Fibroblast of peridontal ligament (primary cell): ENCODE measurements around the gene C13orf46.

ENCODE experiments used
- DNase-seq: peaks from one replicate; pipeline ENCODE4 v3.0.0-alpha.2; 2010; ENCODE audit errors: extremely low read depth

The C13orf46 gene

GRCh38 chr13:114010401-114011101 lies 36.7 kb upstream of the C13orf46 start:
- no peak for DNase-seq

GRCh38 chr13:114009590-114010400 lies 35.9 kb upstream of the C13orf46 start:
- DNase-seq: no peak

GRCh38 chr13:114008964-114009589 lies 35.2 kb upstream of the C13orf46 start:
- DNase-seq: no peak

- DNase-seq: no peak
Observed at GRCh38 chr13:114007566-114007965, 33.7 kb upstream of the C13orf46 start.

GRCh38 chr13:114005206-114005724 lies 31.4 kb upstream of the C13orf46 start:
- DNase-seq: no peak

- DNase-seq: no peak
Observed at GRCh38 chr13:114004420-114005205, 30.7 kb upstream of the C13orf46 start.

GRCh38 chr13:114002771-114003321 lies 29.0 kb upstream of the C13orf46 start:
- DNase-seq: no peak

GRCh38 chr13:114002009-114002544 lies 28.2 kb upstream of the C13orf46 start:
- DNase-seq: no peak

GRCh38 chr13:114001331-114002008 lies 27.6 kb upstream of the C13orf46 start:
- DNase-seq: no peak

GRCh38 chr13:114000151-114001040 lies 26.5 kb upstream of the C13orf46 start:
- DNase-seq: no peak

- no peak for DNase-seq
Observed at GRCh38 chr13:113999618-113999910, 25.7 kb upstream of the C13orf46 start.

GRCh38 chr13:113998781-113999617 lies 25.1 kb upstream of the C13orf46 start:
- DNase-seq: no peak

- peak; percentile 13 for DNase-seq
Observed at GRCh38 chr13:113997845-113998751, 24.2 kb upstream of the C13orf46 start.

GRCh38 chr13:113996912-113997745 lies 23.3 kb upstream of the C13orf46 start:
- DNase-seq: no peak

GRCh38 chr13:113996081-113996911 lies 22.4 kb upstream of the C13orf46 start:
- DNase-seq: no peak

GRCh38 chr13:113995051-113995601 lies 21.2 kb upstream of the C13orf46 start:
- no peak for DNase-seq
